Ammon's horn (tissue), 1 donor: ENCODE measurements around the gene CTNNA1.
"Not testable (repeated sequence)": the region's sequence is repeated elsewhere in the genome, so short reads cannot be mapped to it uniquely, and the experiment has no call there.

Source experiments
- DNase-seq: peaks from one replicate; pipeline ENCODE4 v3.0.0-alpha.2; 2016; ENCODE audit warnings: low spot score

The CTNNA1 gene

DNA sequence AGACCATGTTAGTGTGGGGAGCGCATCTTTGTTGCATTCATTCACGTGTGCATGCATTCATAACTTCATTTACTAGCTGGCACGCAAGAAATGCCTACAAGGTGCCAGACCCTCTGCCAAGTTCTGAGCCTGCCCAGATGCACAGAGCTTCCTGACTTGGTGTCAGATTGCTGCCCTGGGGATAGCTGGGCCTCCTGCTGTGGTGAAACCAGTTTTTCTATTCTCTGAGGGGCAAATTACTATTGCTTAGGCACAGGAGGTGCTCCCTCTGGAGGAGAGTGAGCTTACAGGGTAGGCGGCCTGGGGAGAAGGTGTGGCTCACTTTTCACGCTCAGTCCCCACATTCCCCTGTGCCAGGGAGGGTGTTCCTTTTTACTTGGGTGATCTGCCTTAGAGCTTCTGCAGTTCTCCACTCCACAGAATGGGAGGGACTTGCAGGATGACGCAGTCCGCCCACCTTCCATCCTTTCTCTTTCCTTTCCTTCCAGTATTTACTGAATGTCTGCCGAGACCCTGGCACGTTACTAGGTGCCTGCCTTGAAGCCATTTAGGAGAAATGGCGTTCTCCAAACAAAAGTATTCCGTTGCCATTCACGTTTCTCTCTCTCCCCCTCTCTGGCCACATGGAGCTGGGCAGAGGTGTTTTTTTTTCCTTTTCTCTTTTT, 27.9 kb upstream of the CTNNA1 start:
- DNase-seq = peak; percentile 70

DNA sequence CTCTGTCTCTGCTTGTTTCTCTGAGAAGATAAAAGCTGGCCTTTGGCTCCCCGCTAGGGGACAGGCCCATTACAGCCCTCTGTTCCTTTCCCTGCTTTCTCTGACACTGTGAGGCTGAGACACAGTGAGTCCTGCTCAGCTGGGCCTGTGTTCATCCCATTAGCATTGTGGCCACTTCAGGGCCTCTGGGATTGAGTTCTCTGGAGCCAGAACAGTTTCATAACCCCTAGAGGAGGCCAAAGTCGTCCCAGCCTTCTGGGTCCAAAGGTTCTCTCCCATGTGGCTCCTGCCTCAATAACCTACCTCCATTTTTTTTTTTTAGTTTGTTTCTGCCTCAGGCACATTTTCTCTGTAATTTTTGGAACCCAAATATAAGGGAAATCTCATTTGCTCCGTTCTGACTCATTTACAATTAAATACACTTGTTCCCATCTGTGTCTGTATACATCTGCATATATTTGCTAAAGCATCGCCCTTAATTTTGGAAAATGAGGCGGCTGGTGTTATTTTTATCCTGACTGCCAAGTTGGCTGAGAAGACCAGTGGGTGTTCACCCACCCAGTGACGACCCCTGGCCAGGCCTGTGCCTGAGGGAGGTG, 27.3 kb upstream of the CTNNA1 start:
- DNase-seq = no peak

DNA sequence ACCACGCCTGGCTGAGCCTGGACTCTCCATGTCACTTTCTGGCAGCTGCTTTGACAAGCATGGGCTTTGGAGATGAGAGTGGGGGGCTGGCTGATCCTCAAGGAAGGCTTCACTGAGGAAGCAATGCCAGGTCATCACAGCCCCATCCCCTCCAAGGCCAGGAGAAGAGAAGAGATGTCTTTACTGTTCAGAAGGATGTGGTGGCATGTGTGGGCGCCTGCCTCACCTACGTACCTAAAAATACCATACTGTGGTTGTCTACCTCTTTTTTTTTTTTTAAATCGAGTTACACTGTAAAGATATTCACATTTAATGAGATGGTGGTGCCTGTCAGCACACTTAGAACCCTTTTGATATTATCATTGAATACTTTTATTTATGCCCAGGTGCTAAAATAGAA, 26.4 kb upstream of the CTNNA1 start:
- DNase-seq = no peak

DNA sequence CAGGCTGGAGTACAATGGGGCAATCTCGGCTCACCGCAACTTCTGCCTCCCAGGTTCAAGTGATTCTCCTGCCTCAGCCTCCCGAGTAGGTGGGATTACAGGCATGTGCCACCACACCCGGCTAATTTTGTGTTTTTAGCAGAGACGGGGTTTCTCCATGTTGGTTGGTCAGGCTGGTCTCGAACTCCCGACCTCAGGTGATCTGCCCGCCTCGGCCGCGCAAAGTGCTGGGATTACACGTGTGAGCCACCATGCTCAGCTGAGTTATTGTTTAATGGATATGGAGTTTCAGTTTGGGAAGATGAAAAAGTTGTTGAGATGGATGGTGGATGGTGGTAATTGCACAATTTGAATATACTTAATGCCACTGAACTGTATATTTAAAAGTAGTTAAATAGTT, 22.7 kb upstream of the CTNNA1 start:
- DNase-seq = not testable (repeated sequence)

DNA sequence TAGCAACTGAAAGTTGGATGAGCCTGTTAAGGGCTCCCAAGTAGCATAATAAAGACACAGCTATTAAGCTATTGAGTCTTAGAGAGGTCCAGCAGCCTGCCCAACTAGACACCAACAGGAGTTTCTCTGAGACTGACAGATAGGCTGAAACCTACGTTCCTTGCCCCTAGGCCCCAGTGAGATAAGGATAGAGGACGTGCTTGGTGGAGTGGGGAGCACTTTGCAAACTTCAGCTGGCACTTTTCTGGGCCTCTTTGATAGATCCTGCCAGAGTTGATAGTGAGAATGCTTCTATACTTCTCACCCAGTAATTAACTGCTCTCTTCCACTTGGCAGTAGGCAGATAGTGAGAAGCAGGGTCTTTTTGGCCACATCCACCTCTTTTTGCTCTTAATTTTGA, 20.8 kb upstream of the CTNNA1 start:
- no peak for DNase-seq

DNA sequence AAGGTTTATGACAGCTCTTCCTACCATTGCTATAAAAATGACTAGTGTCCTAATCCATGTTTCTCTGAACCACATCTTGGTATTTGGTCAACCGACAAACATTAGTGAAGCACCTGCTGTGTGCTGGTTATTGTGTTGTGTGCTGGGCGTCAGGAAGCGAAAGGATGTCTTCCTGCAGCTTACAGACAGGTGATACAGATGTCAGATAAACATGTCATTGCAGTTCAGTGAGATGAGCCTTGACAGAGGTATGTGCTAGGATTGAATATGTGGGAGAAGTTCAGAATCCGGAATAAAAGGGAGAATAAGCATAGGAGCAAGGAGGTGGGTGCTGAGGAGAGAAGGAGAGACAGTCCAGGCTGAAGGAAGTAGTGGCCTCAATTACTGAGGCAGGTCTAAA, 20.3 kb upstream of the CTNNA1 start:
- DNase-seq = no peak

DNA sequence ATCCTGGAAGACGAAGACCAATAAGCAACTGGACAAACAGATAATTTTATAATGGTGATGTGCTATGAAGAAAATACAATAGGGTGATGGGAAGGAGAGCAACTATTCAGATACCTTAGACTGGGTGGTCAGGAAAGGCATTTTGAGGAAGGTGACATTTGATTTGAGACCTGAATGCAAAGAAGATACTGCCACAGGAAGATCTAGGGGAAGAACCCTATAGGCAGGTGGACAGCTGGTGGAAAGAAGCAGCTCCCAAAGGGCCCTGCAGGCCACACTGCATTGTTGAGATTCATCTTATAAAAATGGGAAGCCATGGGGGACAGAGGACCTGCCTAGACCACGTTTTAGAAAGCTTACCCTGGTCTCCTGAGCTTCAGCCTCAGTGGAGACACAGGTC, 19.7 kb upstream of the CTNNA1 start:
- DNase-seq = no peak

DNA sequence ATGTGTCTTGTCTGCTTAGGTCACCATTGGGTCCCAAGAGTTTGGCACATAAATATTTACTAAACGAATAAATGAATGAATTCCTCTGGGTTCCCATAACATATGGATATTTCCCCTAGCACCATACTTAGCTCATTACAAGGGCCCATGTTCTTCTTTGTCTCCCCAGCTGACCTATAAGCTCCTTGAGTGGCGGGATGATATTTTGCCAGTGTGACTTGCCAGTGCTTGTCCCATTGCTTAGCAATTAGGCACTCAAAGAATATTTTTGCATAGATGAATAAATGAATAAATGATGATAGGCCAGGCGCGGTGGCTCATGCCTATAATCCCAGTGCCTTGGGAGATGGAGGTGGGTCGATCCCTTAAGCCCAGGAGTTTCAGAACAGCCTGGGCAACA, 16.9 kb upstream of the CTNNA1 start:
- DNase-seq = no peak

DNA sequence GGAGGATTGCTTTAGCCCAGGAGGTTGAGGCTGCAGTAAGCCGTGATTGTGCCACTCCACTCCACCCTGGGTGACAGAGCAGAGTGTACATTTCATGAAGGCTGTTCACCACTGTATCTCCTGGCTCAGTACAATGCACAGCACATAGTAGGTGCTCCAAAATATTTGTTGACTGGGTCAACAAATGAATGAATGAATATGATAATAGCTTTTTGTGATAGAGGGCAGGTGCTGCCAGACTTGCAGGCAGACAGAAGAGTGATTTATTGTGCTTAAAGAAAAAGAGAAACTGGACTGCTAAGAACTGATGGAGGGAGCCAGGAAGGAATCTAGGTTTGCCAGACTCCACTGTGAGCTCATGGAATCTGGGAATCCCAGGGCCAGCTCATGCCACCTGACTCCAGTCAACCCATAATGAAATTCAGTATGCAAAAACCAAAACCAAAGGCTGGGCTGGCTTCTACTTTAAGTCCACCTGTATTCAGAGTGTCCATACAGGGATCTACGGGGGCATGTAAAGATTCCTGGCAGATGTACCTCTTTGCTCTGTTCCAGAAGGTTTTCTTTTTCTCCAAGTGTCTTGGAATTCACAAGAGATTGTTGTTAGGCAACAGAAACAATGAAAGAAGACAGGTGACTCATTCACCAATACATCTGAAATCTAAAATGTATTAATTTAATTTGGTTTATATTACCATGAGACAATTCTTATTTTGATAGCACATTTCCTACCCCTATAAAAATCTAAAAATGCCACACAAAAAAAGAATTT, 15.5 kb upstream of the CTNNA1 start:
- no peak for DNase-seq

DNA sequence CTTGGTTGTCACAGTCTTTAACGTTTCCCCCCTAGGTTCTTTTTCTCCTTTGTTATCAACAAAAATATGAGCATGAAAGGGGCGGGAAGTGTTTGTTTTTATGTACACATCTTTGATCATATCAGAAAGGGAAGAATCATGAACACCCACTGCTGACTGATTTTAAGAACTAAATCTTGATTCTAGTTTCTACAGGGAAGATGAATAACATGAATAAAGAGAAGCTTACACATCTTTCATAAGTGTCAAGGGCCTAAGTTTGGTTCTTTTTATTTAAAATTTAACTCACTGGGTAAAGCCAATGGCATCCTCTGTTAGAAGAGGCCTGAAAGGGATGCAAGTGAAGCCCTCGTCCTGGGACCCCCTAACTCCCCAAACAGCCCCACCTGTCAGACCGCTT, 14.8 kb upstream of the CTNNA1 start:
- no peak for DNase-seq

DNA sequence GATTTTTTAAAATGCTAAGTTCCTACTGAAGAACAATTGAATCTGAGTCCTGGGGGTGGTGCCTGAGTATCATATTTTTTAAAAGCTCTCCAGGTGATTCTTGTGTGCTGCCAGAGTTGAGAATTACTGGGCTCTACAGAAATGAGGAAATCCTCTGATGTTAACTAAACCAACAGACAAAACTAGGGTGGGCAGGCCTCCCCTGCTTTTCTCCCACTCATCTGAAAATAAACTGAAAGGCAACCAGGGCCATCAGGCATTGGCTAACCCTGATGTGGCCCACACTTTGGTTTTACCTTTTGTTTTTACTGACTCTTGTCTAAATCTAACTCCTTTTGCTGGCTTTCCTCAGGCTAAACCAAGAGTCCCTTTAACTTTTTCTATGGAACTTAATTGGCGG, 13.3 kb upstream of the CTNNA1 start:
- no peak for DNase-seq

DNA sequence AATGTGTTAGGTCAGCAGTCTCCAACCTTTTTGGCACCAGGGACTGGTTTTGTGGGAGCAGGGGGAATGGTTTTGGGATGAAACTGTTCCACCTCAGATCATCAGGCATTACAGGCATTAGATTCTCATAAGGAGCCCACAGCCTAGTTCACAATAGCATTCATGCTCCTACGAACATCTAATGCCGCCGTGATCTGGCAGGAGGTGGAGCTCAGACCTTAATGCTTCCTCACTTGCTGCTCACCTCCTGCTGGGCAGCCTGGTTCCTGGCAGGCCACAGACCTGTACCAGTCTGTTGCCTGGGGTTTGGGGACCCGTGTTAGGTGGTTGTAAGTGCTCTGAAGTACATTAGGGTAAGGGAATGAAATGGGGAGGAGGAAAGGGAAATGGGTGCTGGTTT, 9.7 kb upstream of the CTNNA1 start:
- no peak for DNase-seq

DNA sequence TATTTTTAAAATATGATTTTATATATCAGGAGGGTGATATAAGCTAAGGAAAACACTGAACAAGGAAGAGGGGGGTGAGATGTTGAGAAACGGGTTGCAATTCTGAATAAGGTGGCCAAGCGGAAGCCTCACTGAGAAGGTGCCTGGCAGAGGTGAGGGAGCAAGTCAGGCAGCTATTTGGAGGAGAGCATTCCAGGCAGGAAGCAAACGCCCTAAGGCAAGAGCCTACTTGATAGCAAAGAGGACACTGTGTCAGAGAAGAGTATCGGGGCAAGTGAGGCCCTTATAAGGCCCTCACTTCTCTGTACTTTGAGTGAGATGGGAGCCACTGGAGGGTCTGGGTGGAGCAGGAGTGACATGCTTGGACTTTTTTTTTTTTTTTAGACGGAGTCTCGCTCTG, 8.0 kb upstream of the CTNNA1 start:
- no peak for DNase-seq

DNA sequence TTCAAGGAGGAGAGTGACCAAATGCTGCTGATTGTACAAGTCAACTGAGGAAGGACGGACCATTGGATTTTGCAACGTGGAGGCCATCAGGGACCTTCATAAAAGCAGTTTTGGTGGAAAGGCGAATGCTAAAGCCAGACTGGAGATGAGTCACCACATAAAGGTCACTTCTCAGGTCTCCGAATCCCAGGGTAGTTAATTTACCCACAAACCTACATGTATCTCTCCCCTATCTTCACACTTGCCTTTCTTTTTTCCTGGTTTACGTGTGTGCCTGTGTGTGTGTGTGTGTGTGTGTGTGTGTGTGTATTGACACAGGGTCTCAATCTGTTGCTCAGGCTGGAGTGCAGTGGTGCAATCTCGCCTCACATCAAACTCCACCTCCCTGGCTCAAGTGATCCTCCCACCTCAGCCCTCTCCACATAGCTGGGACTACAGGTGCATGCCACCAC, 4.6 kb upstream of the CTNNA1 start:
- DNase-seq = no peak

DNA sequence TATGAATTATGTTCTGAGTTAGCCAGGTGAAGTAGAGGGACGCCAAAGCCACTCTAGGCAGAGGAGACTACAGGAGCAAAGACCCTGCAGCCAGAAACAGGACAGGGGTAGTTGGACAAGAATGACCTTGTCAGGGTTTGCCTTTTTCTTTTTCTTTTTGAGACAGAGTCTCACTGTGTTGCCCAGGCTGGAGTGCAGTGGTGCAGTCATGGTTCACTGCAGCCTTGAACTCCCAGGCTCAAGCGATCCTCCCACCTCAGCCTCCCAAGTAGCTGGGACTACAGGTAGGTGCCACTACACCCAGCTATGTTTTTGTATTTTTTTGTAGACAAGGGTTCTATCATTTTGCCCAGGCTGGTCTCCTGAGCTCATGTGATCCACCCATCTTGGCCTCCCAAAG, 1.9 kb upstream of the CTNNA1 start:
- DNase-seq = not testable (repeated sequence)

DNA sequence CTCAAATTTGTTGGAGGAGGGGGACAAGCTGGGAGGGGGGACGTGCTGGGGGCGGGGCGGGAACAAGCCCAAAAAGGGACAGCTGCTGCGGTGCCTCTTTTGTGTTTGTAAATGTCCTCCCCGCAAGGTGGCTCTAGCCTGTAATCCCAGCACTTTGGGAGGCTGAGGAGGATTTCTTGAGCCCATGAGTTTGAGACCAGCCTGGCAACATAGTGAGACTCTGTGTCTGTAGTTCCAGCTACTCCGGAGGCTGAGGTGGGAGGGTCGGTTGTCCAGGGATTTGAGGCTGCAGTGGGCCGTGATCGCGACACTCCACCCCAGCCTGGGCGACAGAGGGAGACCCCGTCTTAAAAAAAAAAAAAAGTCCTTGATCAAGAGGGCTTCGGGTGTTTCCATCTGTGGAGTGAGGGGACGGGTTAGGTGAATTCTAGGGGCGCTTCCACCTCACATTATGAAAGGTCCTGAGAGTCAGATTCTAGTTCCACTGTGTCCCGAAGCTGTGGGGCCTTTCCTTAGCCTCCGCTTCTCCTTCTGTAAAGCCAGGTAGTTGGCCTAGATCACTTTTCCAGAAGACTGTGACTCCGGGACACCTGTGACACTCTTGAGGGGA, 779 bp upstream of the CTNNA1 start:
- peak; percentile 14 for DNase-seq

DNA sequence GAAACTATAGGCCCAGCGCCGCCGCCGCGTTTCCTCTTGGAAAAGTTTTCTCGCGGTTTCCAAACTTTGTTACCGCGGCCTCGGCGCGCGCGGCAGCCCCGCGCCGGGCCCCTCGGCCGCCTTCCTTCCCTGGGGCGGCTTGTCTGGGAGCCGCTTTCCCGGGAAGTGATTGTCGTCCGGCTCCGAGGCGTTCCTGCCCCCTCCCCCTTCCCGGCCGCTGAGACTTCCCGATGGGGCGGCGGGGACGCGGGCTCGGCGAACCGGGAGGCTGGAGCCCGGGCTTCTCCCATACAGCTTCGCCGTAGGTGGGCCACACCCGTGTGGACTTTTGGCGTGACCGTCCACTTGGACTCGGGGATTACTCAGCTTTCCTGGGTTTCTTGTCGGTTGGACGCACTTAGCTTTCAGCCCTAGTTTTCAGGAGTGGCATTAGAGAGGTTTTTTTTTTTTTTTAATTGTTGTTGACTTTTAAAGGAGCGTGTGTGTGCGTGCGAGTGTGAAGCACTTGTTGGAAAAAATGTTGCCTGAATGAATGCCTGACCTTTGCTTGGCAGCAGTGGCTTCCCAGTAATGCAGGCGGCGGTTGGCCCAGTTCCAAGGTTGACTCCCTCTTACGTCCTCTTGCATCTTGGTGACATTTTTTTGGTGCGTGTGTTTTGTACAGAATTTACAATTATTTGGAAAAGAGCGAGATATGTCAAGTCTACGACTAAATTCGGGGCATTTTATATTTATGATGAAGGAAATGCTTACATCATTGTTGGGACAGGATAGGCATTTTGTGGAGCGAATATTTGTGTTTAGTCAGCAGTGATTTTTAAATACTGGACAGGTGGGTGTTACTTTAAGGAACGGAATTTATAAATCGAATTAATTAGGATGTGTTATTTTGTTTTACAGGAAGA, 821 bp downstream of the CTNNA1 start:
- peak; percentile 84 for DNase-seq

DNA sequence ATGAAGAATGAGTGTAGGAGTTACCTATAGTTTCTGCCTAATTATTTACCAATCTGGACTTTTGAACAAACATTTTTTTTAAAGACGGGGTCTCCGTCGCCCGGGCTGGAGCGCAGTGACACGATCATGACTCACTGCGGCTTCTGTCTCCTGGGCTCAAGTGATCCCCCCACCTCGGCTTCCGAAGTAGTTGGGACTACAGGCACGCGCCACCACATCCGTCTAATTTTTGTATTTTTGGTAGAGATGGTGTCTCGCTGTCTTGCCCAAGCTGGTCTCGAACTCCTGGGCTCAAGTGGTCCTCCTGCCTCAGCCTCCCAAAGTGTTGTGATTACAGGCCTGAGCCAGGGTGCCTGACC, 1.5 kb downstream of the CTNNA1 start:
- DNase-seq = no peak

DNA sequence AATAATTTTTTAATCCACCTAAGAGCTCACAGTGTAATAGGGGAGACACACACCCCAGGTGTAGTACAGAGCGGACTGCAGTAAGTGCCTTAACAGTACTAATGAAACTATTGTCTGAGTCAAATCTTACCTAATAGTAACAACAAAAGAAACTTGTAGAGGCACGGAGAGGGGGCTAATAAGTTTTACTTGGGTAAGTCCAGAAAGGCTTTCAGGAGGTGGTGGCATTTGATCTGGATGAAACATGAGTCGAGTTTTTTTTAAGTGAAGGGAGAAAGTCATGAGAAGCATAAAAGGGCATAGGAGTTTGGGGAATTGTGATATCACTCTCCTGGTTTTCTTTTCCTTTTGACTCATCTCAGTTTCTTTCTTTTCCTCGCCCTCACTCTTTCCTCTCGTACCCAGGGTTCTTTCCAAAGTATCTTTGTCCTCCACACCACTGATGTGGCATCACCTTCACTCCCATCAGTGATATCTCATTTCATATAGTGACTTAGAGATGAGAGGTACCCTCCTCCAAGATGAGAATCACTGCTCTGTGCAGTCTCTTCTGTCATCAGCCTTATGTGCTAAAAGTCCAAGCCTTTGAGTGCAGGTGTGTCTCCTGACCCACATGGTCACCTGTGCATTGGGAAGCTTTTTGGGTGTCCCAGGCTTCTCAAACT, 2.0 kb downstream of the CTNNA1 start:
- DNase-seq = no peak

DNA sequence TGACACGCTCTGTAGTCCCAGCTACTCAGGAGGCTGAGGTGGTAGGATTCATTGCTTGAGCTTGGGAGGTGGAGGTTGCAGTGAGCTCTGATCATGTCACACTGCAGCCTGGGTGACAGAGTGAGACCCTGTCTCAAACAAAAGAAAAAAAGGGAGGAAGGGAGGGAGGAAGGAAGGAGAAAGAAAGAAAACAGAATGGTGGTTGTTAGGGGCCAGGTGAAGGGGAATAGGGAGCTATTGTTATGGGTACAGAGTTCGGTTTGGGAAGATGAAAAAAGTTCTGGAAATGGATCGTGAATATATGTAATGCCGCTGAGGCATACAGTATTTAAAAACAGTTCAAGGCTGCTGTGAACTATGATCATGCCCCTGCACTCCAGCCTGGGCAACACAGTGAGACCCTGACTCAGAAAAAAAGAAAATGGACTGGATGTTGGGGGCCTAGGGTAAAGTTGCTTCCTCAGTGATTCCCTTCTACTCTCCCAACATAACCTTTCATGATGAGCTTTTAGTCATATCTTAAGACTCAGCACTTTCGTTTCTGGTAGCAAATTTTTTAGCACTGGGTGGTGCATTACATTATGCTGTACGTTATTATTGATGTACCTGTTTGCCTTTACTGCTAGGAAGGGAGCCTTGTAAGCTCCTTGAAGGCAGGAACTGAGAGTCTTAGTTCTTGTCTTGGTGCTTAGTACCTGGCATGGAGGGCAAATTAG, 4.0 kb downstream of the CTNNA1 start:
- DNase-seq = no peak
